ENCODE measurements around the gene SH2B2. TPM values are rescaled to one million over a fixed set of nuclear protein-coding genes. Genes with fewer than 3 reads are reported as not detected.

SH2B2 gene
- total RNA-seq, 2 donors from 2014 or later, result 1.3 to 2.6 TPM

DNA sequence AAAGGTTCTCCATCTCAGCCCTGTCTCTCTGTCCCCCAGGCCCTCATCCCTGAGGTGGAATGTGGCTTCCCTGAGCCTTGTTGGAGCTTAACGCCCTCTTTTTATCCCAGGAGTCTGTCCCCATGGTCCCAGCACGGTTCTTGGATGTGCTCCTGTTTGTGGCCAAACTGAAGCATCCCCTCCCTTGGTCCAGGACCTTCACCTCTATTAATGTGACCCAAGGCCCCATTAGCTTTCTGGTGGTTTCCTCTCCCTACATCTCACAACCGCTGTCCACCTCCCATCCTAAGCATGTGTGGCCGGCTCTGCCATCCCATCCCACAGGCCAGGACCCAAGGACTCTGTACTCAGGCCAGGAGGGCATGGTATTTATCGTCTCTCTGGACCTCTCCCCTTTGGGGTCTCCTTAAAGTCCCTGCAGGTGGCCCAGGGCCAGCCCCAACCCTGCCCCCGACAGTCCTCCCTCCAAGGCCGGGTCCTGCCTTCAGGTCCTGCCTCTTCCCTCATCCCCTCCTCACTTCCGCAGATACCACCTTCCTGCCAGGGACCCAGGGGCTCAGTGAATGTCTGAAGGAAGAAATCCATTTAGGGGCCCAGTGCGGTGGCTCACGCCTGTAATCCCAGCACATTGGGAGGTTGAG lies 15.4 kb upstream of the SH2B2 start:
- Histone ChIP-seq H3K9me3 (no peaks in the 10 kb centered on the region), H3K4me3 (no peak overlapping the region), H3K36me3 (no peaks in the 10 kb centered on the region), H3K4me1 (no peaks in the 10 kb centered on the region), H3K27ac (no peak overlapping the region), H3K27me3 (no peaks in the 10 kb centered on the region)
- no peak for DNase-seq (ENCODE audit: low spot score)
- TF ChIP-seq, protein P1, sequence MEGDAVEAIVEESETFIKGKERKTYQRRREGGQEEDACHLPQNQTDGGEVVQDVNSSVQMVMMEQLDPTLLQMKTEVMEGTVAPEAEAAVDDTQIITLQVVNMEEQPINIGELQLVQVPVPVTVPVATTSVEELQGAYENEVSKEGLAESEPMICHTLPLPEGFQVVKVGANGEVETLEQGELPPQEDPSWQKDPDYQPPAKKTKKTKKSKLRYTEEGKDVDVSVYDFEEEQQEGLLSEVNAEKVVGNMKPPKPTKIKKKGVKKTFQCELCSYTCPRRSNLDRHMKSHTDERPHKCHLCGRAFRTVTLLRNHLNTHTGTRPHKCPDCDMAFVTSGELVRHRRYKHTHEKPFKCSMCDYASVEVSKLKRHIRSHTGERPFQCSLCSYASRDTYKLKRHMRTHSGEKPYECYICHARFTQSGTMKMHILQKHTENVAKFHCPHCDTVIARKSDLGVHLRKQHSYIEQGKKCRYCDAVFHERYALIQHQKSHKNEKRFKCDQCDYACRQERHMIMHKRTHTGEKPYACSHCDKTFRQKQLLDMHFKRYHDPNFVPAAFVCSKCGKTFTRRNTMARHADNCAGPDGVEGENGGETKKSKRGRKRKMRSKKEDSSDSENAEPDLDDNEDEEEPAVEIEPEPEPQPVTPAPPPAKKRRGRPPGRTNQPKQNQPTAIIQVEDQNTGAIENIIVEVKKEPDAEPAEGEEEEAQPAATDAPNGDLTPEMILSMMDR (IDR thresholded peaks at IDR 0.05), result no peak

DNA sequence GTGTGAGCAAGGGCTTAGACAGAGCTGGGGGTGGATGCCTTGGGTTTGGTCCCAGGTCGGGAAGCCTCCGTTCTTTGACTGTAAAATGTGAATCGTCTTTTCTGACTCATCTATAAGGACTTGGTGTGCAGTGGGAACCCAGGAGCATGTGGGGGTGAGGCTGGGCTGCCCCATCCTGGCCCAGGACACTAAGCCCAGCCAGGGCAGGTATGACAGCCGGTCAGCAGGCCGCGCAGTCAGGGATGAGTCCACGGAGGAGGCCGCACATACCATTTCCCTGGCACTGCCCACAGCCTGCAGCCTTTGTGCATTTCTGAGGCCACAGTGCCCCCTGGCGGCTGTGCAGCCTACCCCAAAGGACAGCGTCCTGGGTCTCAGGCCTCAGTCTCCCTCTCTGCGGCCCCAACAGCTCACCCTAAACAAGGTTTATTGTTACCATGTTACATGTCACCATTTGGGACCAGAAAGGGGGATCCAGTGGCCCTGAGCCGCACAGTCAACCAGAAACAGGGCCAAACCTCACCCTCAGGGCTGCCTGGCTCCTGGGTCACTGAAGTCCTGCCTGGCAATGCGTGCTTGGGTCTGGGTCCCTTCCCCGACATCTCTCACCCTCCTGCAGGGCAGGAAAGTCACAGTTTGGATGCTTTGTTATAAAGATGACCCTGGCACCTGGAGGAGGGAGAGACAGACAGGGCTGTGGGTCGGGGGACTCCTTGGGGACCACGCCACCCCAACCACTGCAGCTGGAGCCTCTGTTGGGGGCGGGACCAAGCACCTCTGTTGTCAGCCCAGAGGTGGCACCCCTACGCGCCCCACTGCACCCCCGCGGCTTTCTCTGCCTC lies 14.4 kb upstream of the SH2B2 start:
- TF ChIP-seq, protein P1 (IDR thresholded peaks at IDR 0.05), result peak; percentile 67 to 92
- Histone ChIP-seq H3K36me3 (no peaks in the 10 kb centered on the region), H3K27ac (no peak overlapping the region), H3K4me3 (no peak overlapping the region), H3K27me3 (no peaks in the 10 kb centered on the region), H3K4me1 (no peaks in the 10 kb centered on the region), H3K9me3 (no peaks in the 10 kb centered on the region)
- peak; percentile 78 for DNase-seq (ENCODE audit: low spot score)

DNA sequence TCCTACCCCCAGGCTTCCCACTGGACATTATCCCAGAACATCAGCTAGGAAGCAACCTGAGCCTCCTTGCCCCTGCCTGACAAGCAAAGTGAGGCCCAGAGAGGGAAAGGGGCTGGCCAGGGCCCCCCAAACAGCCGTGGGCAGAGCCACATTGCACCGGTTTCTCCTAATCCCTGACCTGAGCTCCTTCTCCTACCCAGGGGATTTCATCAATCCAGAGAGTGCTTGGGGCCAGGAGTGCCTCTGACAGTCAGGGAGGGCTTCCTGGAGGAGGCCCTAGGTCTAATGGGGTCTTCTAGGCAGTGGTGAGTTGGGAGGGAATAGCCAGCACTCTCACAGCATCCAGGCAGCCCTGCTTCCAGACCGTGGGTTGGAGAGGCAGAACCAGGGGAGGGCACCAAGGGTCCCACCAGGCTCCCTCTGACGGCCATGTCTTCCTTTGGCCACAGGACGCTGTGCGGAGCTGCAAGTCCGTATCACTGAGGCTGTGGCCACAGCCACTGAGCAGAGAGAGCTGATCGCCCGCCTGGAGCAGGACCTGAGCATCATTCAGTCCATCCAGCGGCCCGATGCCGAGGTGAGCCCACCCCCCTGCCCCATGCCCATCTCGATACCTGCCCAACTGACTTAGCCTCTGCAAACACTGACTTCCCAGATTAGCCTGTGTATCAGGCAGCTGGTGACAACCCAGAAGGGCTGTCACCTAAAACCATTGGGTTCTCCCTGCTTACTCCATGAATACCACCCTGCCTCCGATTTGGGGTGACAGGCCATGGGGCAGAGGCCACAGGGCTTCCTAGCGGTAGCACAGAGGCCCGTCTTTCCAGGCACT lies 13.5 kb upstream of the SH2B2 start:
- Histone ChIP-seq H3K36me3 (no peaks in the 10 kb centered on the region), H3K27ac (no peak overlapping the region), H3K4me3 (no peak overlapping the region), H3K4me1 (no peaks in the 10 kb centered on the region), H3K27me3 (no peaks in the 10 kb centered on the region), H3K9me3 (no peaks in the 10 kb centered on the region)
- TF ChIP-seq, protein P1 (IDR thresholded peaks at IDR 0.05), result no peak
- DNase-seq (ENCODE audit: low spot score), result no peak

DNA sequence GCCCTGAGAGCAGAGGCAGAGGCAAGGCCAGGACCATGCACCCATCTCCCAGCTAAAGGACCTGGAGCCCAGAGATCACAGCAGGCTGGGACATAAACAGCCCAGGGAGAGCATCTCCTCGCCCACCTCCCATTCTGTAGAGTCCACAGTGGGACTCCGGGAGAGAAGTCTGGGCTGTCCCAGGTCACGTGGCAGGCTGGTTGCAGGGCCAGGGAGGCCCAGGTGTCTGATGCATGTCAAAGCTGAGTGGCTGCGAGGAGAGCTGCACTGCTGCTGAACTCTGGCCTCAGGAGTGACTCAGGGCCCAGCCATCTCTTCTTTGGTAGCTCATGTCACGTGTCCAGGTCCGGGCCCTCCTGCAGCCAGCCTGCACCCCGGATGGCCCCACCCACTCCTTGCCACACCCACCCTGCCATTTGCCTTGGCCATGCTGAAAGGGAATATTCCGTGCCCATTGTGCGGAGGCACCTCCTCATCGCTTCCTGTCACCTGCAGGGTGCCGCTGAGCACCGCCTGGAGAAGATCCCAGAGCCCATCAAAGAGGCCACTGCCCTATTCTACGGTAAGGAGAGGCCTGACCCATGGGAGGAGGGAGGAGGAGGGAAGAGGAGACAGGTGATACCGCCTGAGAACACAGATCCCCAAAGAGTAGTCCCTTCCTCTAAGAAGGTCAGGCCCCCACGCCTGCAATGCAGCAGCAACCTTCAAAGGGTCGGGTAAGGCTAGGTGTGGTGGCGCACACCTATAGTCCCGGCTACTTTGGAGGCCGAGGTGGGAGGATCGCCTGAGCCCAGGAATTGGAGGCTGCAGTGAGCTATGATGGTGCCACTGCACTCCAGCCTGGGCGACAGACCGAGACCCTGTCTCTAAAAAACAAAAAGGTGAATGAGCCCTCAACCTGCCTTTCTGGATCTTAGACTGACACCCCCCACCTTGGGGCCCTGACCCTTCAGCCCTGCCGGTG lies 12.6 kb upstream of the SH2B2 start:
- H3K4me3 ChIP-seq, result no peak overlapping the region
- H3K27ac ChIP-seq, result no peak overlapping the region
- H3K9me3 ChIP-seq, result no peaks in the 10 kb centered on the region
- H3K4me1 ChIP-seq, result no peaks in the 10 kb centered on the region
- TF ChIP-seq, protein P1 (IDR thresholded peaks at IDR 0.05), result no peak
- no peak for DNase-seq (ENCODE audit: low spot score)
- H3K36me3 ChIP-seq, result no peaks in the 10 kb centered on the region
- no peaks in the 10 kb centered on the region for H3K27me3 ChIP-seq

DNA sequence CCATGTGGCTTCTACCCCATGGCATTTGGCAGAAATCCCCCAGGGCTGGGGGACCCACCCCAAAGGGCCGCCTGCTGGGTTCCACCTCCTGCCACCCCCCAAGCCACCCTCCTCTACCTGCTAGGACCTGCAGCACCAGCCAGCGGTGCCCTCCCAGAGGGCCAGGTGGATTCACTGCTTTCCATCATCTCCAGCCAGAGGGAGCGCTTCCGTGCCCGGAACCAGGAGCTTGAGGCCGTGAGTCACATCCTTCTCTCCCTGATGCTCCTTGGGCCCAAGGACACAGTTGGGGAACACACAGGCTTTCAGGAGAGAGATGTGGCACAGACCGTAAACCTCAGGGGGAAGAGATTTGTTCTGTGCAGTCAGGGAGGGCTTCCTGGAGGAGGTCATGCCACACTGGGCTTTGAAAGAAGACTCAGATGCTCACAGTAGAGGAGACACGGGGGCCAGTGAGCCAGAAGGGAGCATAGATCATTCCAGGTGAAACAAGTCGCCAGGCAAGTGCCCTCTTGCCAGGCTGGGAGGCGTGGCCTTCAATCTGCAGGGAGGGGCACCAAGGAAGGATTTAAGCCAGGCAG lies 11.5 kb upstream of the SH2B2 start:
- H3K27ac ChIP-seq, result no peak overlapping the region
- no peaks in the 10 kb centered on the region for H3K27me3 ChIP-seq
- H3K36me3 ChIP-seq, result no peaks in the 10 kb centered on the region
- DNase-seq (ENCODE audit: low spot score), result no peak
- TF ChIP-seq, protein P1 (IDR thresholded peaks at IDR 0.05), result no peak
- H3K4me1 ChIP-seq, result no peaks in the 10 kb centered on the region
- no peak overlapping the region for H3K4me3 ChIP-seq
- no peaks in the 10 kb centered on the region for H3K9me3 ChIP-seq

Data from right atrium auricular region (tissue), 2 donors.